ENCODE results near the gene KRTAP9-3. TPM values are rescaled to one million over a fixed set of nuclear protein-coding genes. Genes with fewer than 3 reads are reported as not detected.

KRTAP9-3 gene
- total and polyA plus RNA-seq, 10 of the 15 experiments (the other 5 are each of a cell fraction or from before 2014, with no cell fraction given), result not detected

- H3K36me3 ChIP-seq (ENCODE audit: control insufficient read depth in 2 of 2, insufficient read depth in 2 of 2, low read length in 1 of 2), result no peaks in the 10 kb centered on the region
- in situ Hi-C loops (cut with MboI) (no loop called here), intact Hi-C loops (cut with micrococcal nuclease; ENCODE audit: unreplicated experiment) (no loop called here)
- no peak overlapping the region for H3K4me3 ChIP-seq
- H2AFZ ChIP-seq (ENCODE audit: control insufficient read depth, low read depth, low read length), result no peak overlapping the region
- H3K27ac ChIP-seq (ENCODE audit: control insufficient read depth, insufficient read depth), result no peak overlapping the region
- BruUV-seq (replicated peaks), result no TSS peak
- no peak overlapping the region for H3K4me2 ChIP-seq (ENCODE audit: control insufficient read depth, insufficient read depth)
- WGBS (ENCODE audit: insufficient coverage, insufficient replicate concordance, low lambda C conversion rate, missing lambda C conversion rate), result 16% methylated on average over 3 of the region's 3 CpGs
- TF ChIP-seq BHLHE40 (IDR thresholded peaks at IDR 0.05; ENCODE audit: borderline replicate concordance in 1 of 2, low read depth in 2 of 2, low read length in 1 of 2) (no peak), FOXM1 (IDR thresholded peaks at IDR 0.05; ENCODE audit: low read depth, low read length) (no peak)
- H3K9me3 ChIP-seq (replicated peaks; ENCODE audit: control insufficient read depth, insufficient read depth, low read length), result no peaks in the 10 kb centered on the region
- H4K20me1 ChIP-seq (ENCODE audit: control insufficient read depth, insufficient read depth), result no peaks in the 10 kb centered on the region
- ATAC-seq, result no peak
- no peaks in the 10 kb centered on the region for H3K79me2 ChIP-seq (ENCODE audit: control insufficient read depth, insufficient read depth, low read length)
- H3K27me3 ChIP-seq (replicated peaks in 1 of 2; ENCODE audit: control insufficient read depth in 2 of 2, insufficient read depth in 2 of 2, low read length in 1 of 2), result no peaks in the 10 kb centered on the region; a peak in 1 of 4 replicates
- POLR2A ChIA-PET, result no interaction called here
- H3K4me1 ChIP-seq (ENCODE audit: control insufficient read depth, insufficient read depth, low read length), result no peaks in the 10 kb centered on the region
- DNase-seq (ENCODE audit: low read depth, low spot score), result no peak
- no peak for FAIRE-seq
- RAD21 ChIA-PET (ENCODE audit: unreplicated experiment), result interaction anchor here (1.3 kb wide), 1 partner anchor 12 kb away, joined by 3 read pairs; no protein-coding TSS in a partner anchor
- SMC1A ChIA-PET (ENCODE audit: uncharacterized antibody, unreplicated experiment), result no interaction called here
- CTCF ChIA-PET, result no interaction called here
- H3K9ac ChIP-seq (ENCODE audit: control insufficient read depth, insufficient read depth, low read length), result no peak overlapping the region
Observed at GRCh38 chr17:41264599-41264998, 32.4 kb downstream of the KRTAP9-3 start.

- H3K4me2 ChIP-seq (ENCODE audit: control insufficient read depth, insufficient read depth), result no peak within 1 kb of the TSS
- no peak for FAIRE-seq
- ATAC-seq, result no peak
- no TSS peak for BruUV-seq (replicated peaks)
- RAD21 ChIA-PET (ENCODE audit: unreplicated experiment), result interaction anchor here (1.3 kb wide), 1 partner anchor 12 kb away, joined by 3 read pairs; no protein-coding TSS in a partner anchor
- in situ Hi-C loops (cut with MboI) (no loop called here), intact Hi-C loops (cut with micrococcal nuclease; ENCODE audit: unreplicated experiment) (no loop called here)
- no peak within 1 kb of the TSS for H3K4me3 ChIP-seq
- no peak within 1 kb of the TSS for H3K27ac ChIP-seq (ENCODE audit: control insufficient read depth, insufficient read depth)
- SMC1A ChIA-PET (ENCODE audit: uncharacterized antibody, unreplicated experiment), result no interaction called here
- no peaks in the 10 kb centered on the region; a peak in 1 of 4 replicates for H3K27me3 ChIP-seq (replicated peaks in 1 of 2; ENCODE audit: control insufficient read depth in 2 of 2, insufficient read depth in 2 of 2, low read length in 1 of 2)
- H3K9ac ChIP-seq (ENCODE audit: control insufficient read depth, insufficient read depth, low read length), result no peak within 1 kb of the TSS
- WGBS (ENCODE audit: insufficient coverage, insufficient replicate concordance, low lambda C conversion rate, missing lambda C conversion rate), result 3% methylated on average over 2 of the region's 2 CpGs
- no peak for DNase-seq (ENCODE audit: low read depth, low spot score)
- CTCF ChIA-PET, result no interaction called here
- no peaks in the 10 kb centered on the region for H4K20me1 ChIP-seq (ENCODE audit: control insufficient read depth, insufficient read depth)
- H2AFZ ChIP-seq (ENCODE audit: control insufficient read depth, low read depth, low read length), result no peak within 1 kb of the TSS
- POLR2A ChIA-PET, result no interaction called here
- H3K36me3 ChIP-seq (ENCODE audit: control insufficient read depth in 2 of 2, insufficient read depth in 2 of 2, low read length in 1 of 2), result no peaks in the 10 kb centered on the region
- H3K79me2 ChIP-seq (ENCODE audit: control insufficient read depth, insufficient read depth, low read length), result no peaks in the 10 kb centered on the region
- no peaks in the 10 kb centered on the region for H3K9me3 ChIP-seq (replicated peaks; ENCODE audit: control insufficient read depth, insufficient read depth, low read length)
- TF ChIP-seq ASH2L (IDR thresholded peaks at IDR 0.05; ENCODE audit: borderline replicate concordance, low read depth), result no peak
- TF ChIP-seq FOXK2 (IDR thresholded peaks at IDR 0.05), result no peak
- no peak for TF ChIP-seq CHD2 (IDR thresholded peaks at IDR 0.05; ENCODE audit: borderline replicate concordance, low read depth, low read length)
- no peak for TF ChIP-seq GATAD2B (conservative IDR thresholded peaks at IDR 0.05; ENCODE audit: low read depth)
- TF ChIP-seq USF2 (IDR thresholded peaks at IDR 0.05; ENCODE audit: borderline replicate concordance, low read depth, low read length), result no peak
- TF ChIP-seq TCF12 (IDR thresholded peaks at IDR 0.05; ENCODE audit: low read depth, low read length), result no peak
- no peak for TF ChIP-seq RELA (IDR thresholded peaks at IDR 0.05; ENCODE audit: borderline replicate concordance, partially characterized antibody)
- TF ChIP-seq RUNX3 (IDR thresholded peaks at IDR 0.05; ENCODE audit: low read length), result no peak
- TF ChIP-seq MYB (IDR thresholded peaks at IDR 0.05; ENCODE audit: borderline replicate concordance, low read depth, low read length), result no peak
- no peaks in the 10 kb centered on the region for H3K4me1 ChIP-seq (ENCODE audit: control insufficient read depth, insufficient read depth, low read length)
Observed at GRCh38 chr17:41265078-41265477, 32.8 kb downstream of the KRTAP9-3 start, which contains the start of gene KRTAP9-6. Gene KRTAP9-6, plus strand, starts transcription at chr17:41265378. Its CDS starts 0 bp downstream, at chr17:41265378.
